ENCODE results near the gene DSCAML1.

Gene DSCAML1

GRCh38 chr11:117438371-117439000, 358.5 kb downstream of the DSCAML1 start:
- no peak for DNase-seq

GRCh38 chr11:117437791-117438130, 359.3 kb downstream of the DSCAML1 start:
- no peak for DNase-seq

- DNase-seq = no peak
Observed at GRCh38 chr11:117437041-117437790, 359.8 kb downstream of the DSCAML1 start.

- DNase-seq = no peak
Observed at GRCh38 chr11:117435326-117435725, 361.7 kb downstream of the DSCAML1 start.

- DNase-seq = no peak
Observed at GRCh38 chr11:117434481-117434880, 362.5 kb downstream of the DSCAML1 start.

GRCh38 chr11:117433717-117434116, 363.3 kb downstream of the DSCAML1 start:
- no peak for DNase-seq

- DNase-seq = no peak
Observed at GRCh38 chr11:117431436-117431835, 365.6 kb downstream of the DSCAML1 start.

GRCh38 chr11:117430293-117430955, 366.6 kb downstream of the DSCAML1 start:
- no peak for DNase-seq

GRCh38 chr11:117428856-117429229, 368.2 kb downstream of the DSCAML1 start:
- DNase-seq = no peak

- DNase-seq = no peak
Observed at GRCh38 chr11:117428186-117428855, 368.7 kb downstream of the DSCAML1 start.

- no peak for DNase-seq
Observed at GRCh38 chr11:117427356-117427874, 369.6 kb downstream of the DSCAML1 start.

- no peak for DNase-seq
Observed at GRCh38 chr11:117426941-117427340, 370.1 kb downstream of the DSCAML1 start.

- DNase-seq = peak; percentile 33 to 68 (median 56)
Observed at GRCh38 chr11:117426297-117426685, 370.7 kb downstream of the DSCAML1 start.

GRCh38 chr11:117425679-117426296, 371.2 kb downstream of the DSCAML1 start:
- DNase-seq = no peak

GRCh38 chr11:117424781-117425180, 372.2 kb downstream of the DSCAML1 start:
- no peak for DNase-seq

- DNase-seq = no peak
Observed at GRCh38 chr11:117423046-117423575, 373.9 kb downstream of the DSCAML1 start.

GRCh38 chr11:117421476-117421875, 375.5 kb downstream of the DSCAML1 start:
- DNase-seq = no peak

GRCh38 chr11:117421041-117421440, 376.0 kb downstream of the DSCAML1 start:
- no peak for DNase-seq

- DNase-seq = no peak
Observed at GRCh38 chr11:117420598-117420997, 376.4 kb downstream of the DSCAML1 start.

GRCh38 chr11:117420143-117420485, 376.9 kb downstream of the DSCAML1 start:
- DNase-seq = no peak

GRCh38 chr11:117419482-117420142, 377.4 kb downstream of the DSCAML1 start:
- DNase-seq = no peak

Data from activated CD4-positive, CD25-positive, alpha-beta regulatory T cell (primary cell).